HG02970 (cell line): ENCODE measurements around the gene PIK3CA.
"Not testable (repeated sequence)": the region's sequence is repeated elsewhere in the genome, so short reads cannot be mapped to it uniquely, and the experiment has no call there.

Experiments used
- ATAC-seq: cut with Tn5 transposase; IDR thresholded peaks from one replicate; pipeline ENCODE4 v1.9.1; 2021; ENCODE audit warnings: mild to moderate bottlenecking, moderate library complexity, moderate number of reproducible peaks; ENCODE audit not compliant: unreplicated experiment, low FRiP score

PIK3CA gene

GRCh38 chr3:179192542-179192941 is 44.4 kb downstream of the PIK3CA start:
- no peak for ATAC-seq

- no peak for ATAC-seq
Observed at GRCh38 chr3:179194931-179195330, 46.8 kb downstream of the PIK3CA start.

- peak; percentile 72 for ATAC-seq
Observed at GRCh38 chr3:179196098-179196497, 47.9 kb downstream of the PIK3CA start.

GRCh38 chr3:179196700-179197099 is 48.5 kb downstream of the PIK3CA start:
- ATAC-seq, result no peak

- no peak for ATAC-seq
Observed at GRCh38 chr3:179200790-179201189, 52.6 kb downstream of the PIK3CA start.

GRCh38 chr3:179215550-179215949 is 67.4 kb downstream of the PIK3CA start:
- not testable (repeated sequence) for ATAC-seq

- ATAC-seq, result not testable (repeated sequence)
Observed at GRCh38 chr3:179218213-179218612, 70.1 kb downstream of the PIK3CA start.

- ATAC-seq, result no peak
Observed at GRCh38 chr3:179223548-179223947, 75.4 kb downstream of the PIK3CA start.

GRCh38 chr3:179224584-179224983 is 76.4 kb downstream of the PIK3CA start:
- no peak for ATAC-seq

GRCh38 chr3:179227349-179227748 is 79.2 kb downstream of the PIK3CA start:
- ATAC-seq, result no peak

GRCh38 chr3:179229177-179229576 is 81.0 kb downstream of the PIK3CA start:
- ATAC-seq, result no peak

GRCh38 chr3:179233043-179233442 is 84.9 kb downstream of the PIK3CA start:
- ATAC-seq, result no peak

- ATAC-seq, result no peak
Observed at GRCh38 chr3:179234199-179234598, 86.0 kb downstream of the PIK3CA start.

GRCh38 chr3:179236669-179237301 is 88.6 kb downstream of the PIK3CA start:
- no peak for ATAC-seq

- ATAC-seq, result not testable (repeated sequence)
Observed at GRCh38 chr3:179240299-179240698, 92.1 kb downstream of the PIK3CA start.

GRCh38 chr3:179242859-179243258 is 94.7 kb downstream of the PIK3CA start:
- ATAC-seq, result not testable (repeated sequence)

- ATAC-seq, result no peak
Observed at GRCh38 chr3:179244878-179245277, 96.7 kb downstream of the PIK3CA start.

GRCh38 chr3:179247289-179248015 is 99.3 kb downstream of the PIK3CA start:
- no peak for ATAC-seq

GRCh38 chr3:179250803-179251476 is 102.8 kb downstream of the PIK3CA start, which contains the start of gene KCNMB3:
KCNMB3 (minus strand) TSS chr3:179251114; CDS start chr3:179250990, 124 bp downstream.
- ATAC-seq, result no peak

GRCh38 chr3:179256813-179257212 is 108.7 kb downstream of the PIK3CA start:
- ATAC-seq, result no peak

GRCh38 chr3:179257742-179258141 is 109.6 kb downstream of the PIK3CA start:
- ATAC-seq, result not testable (repeated sequence)
